Ishikawa (cell line): ENCODE measurements around the gene INPP5J.
A peak's percentile ranks its signal among the peaks of the same experiment; 100 is the strongest.

Experiments used
- CEBPB ChIP-seq: IDR thresholded peaks from 2 replicates; pipeline ENCODE4 v1.6.1; 2012
- CREB1 ChIP-seq: IDR thresholded peaks from 2 replicates; pipeline ENCODE4 v1.6.1; 2012; ENCODE audit warnings: low read depth
- EGR1 ChIP-seq: IDR thresholded peaks from 2 replicates; pipeline ENCODE4 v1.6.1; 2012
- EP300 ChIP-seq: IDR thresholded peaks from 2 replicates; pipeline ENCODE4 v1.6.1; 2012; ENCODE audit warnings: borderline replicate concordance
- FOXM1 ChIP-seq: IDR thresholded peaks from 2 replicates; pipeline ENCODE4 v1.6.1; 2012; ENCODE audit warnings: low read depth, borderline replicate concordance
- MAX ChIP-seq: IDR thresholded peaks from 2 replicates; pipeline ENCODE4 v1.6.1; 2012
- NFIC ChIP-seq: IDR thresholded peaks from 2 replicates; pipeline ENCODE4 v1.6.1; 2012
- RAD21 ChIP-seq: IDR thresholded peaks from 2 replicates; pipeline ENCODE4 v1.6.1; 2012; ENCODE audit warnings: low read depth
- REST ChIP-seq: IDR thresholded peaks from 2 replicates; pipeline ENCODE4 v1.6.1; 2012; ENCODE audit warnings: low read depth, mild to moderate bottlenecking
- TAF1 ChIP-seq: IDR thresholded peaks from 2 replicates; pipeline ENCODE4 v1.6.1; 2012; ENCODE audit warnings: low read depth, mild to moderate bottlenecking
- TCF12 ChIP-seq: IDR thresholded peaks from 2 replicates; pipeline ENCODE4 v1.6.1; 2012; ENCODE audit warnings: low read depth
- TEAD4 ChIP-seq: IDR thresholded peaks from 2 replicates; pipeline ENCODE4 v1.6.1; 2012
- USF1 ChIP-seq: IDR thresholded peaks from 2 replicates; pipeline ENCODE4 v1.6.1; 2012
- YY1 ChIP-seq: IDR thresholded peaks from 2 replicates; pipeline ENCODE4 v1.6.1; 2012; ENCODE audit warnings: low read depth
- ZBTB7A ChIP-seq: IDR thresholded peaks from 2 replicates; pipeline ENCODE4 v1.6.1; 2012; ENCODE audit warnings: low read depth

INPP5J gene

GRCh38 chr22:31140746-31141145, 18.0 kb downstream of the INPP5J start:
- TF ChIP-seq NFIC = peak; percentile 75
- no peak for TF ChIP-seq REST

GRCh38 chr22:31141551-31141950, 18.8 kb downstream of the INPP5J start:
- no peak for TF ChIP-seq REST
- TF ChIP-seq TEAD4 = no peak
- TF ChIP-seq CEBPB = no peak

- TF ChIP-seq NFIC (no peak), USF1 (no peak), RAD21 (no peak), YY1 (no peak), TCF12 (no peak), REST (no peak), EGR1 (no peak), CREB1 (no peak)
Measured at GRCh38 chr22:31142285-31142684, 19.5 kb downstream of the INPP5J start.

GRCh38 chr22:31143038-31143437, 20.3 kb downstream of the INPP5J start:
- TF ChIP-seq REST (no peak), TEAD4 (no peak)

GRCh38 chr22:31143537-31143936, 20.8 kb downstream of the INPP5J start:
- no peak for TF ChIP-seq EP300
- TF ChIP-seq MAX = no peak
- TF ChIP-seq TAF1 = no peak
- TF ChIP-seq FOXM1 = no peak
- TF ChIP-seq NFIC = no peak
- TF ChIP-seq USF1 = no peak
- TF ChIP-seq RAD21 = no peak
- no peak for TF ChIP-seq REST
- no peak for TF ChIP-seq TCF12
- TF ChIP-seq CEBPB = no peak
- TF ChIP-seq YY1 = no peak
- no peak for TF ChIP-seq ZBTB7A
- TF ChIP-seq EGR1 = no peak
- TF ChIP-seq CREB1 = no peak
- no peak for TF ChIP-seq TEAD4
